Ishikawa (cell line): ENCODE results near the gene ZC3H14.

Experiments used
- CEBPB ChIP-seq: IDR thresholded peaks from 2 replicates; pipeline ENCODE4 v1.6.1; 2012
- CREB1 ChIP-seq: IDR thresholded peaks from 2 replicates; pipeline ENCODE4 v1.6.1; 2012; ENCODE audit warnings: low read depth
- EGR1 ChIP-seq: IDR thresholded peaks from 2 replicates; pipeline ENCODE4 v1.6.1; 2012
- EP300 ChIP-seq: IDR thresholded peaks from 2 replicates; pipeline ENCODE4 v1.6.1; 2012; ENCODE audit warnings: borderline replicate concordance
- FOXM1 ChIP-seq: IDR thresholded peaks from 2 replicates; pipeline ENCODE4 v1.6.1; 2012; ENCODE audit warnings: low read depth, borderline replicate concordance
- MAX ChIP-seq: IDR thresholded peaks from 2 replicates; pipeline ENCODE4 v1.6.1; 2012
- NFIC ChIP-seq: IDR thresholded peaks from 2 replicates; pipeline ENCODE4 v1.6.1; 2012
- RAD21 ChIP-seq: IDR thresholded peaks from 2 replicates; pipeline ENCODE4 v1.6.1; 2012; ENCODE audit warnings: low read depth
- REST ChIP-seq: IDR thresholded peaks from 2 replicates; pipeline ENCODE4 v1.6.1; 2012; ENCODE audit warnings: low read depth, mild to moderate bottlenecking
- TAF1 ChIP-seq: IDR thresholded peaks from 2 replicates; pipeline ENCODE4 v1.6.1; 2012; ENCODE audit warnings: low read depth, mild to moderate bottlenecking
- TCF12 ChIP-seq: IDR thresholded peaks from 2 replicates; pipeline ENCODE4 v1.6.1; 2012; ENCODE audit warnings: low read depth
- TEAD4 ChIP-seq: IDR thresholded peaks from 2 replicates; pipeline ENCODE4 v1.6.1; 2012
- USF1 ChIP-seq: IDR thresholded peaks from 2 replicates; pipeline ENCODE4 v1.6.1; 2012
- YY1 ChIP-seq: IDR thresholded peaks from 2 replicates; pipeline ENCODE4 v1.6.1; 2012; ENCODE audit warnings: low read depth
- ZBTB7A ChIP-seq: IDR thresholded peaks from 2 replicates; pipeline ENCODE4 v1.6.1; 2012; ENCODE audit warnings: low read depth

ZC3H14 gene

DNA sequence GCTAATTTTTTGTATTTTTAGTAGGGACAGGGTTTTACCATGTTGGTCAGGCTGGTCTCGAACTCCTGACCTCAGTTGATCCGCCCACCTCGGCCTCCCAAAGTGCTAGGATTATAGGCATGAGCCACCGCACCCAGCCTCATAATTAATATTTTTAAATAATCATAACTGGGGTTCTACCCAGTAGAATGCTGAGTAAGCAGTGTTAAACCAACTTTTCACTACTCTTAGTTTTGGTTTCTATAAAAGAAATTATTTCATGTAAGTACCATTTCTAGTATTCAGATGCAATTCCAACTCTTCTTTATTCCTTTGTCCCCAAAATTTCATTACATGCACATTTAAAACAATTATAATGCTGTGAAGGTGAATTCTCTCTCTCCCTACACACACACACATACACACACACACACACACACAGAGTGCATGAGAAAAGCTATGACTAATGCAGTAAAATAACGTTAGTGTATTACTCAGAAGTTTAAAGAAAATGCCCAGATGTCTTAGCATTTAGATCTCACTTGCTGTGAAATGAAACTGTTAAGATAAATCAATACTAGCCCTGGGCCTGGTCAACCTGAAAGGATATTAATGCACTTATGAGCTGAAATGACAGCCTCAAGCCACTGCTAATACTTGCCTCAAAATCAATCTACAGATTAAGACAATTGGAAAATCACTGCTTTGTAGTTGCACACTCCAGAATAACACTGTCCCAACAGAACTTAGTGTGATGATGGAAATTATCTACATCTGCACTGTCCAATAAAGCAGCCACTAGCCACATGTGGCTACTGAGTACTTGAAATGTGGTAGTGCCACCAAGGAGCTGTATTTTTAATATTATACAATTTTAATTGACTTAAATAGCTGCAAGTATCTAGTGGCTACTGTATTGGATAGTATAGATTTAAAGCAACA is 44.0 kb upstream of the ZC3H14 start:
- no peak for TF ChIP-seq TEAD4
- no peak for TF ChIP-seq REST
- no peak for TF ChIP-seq NFIC
- no peak for TF ChIP-seq TAF1
- TF ChIP-seq CREB1 = no peak
- TF ChIP-seq EP300 = no peak
- no peak for TF ChIP-seq YY1
- TF ChIP-seq RAD21 = no peak
- no peak for TF ChIP-seq USF1
- no peak for TF ChIP-seq FOXM1
- no peak for TF ChIP-seq MAX
- TF ChIP-seq ZBTB7A = no peak
- TF ChIP-seq TCF12 = no peak
- no peak for TF ChIP-seq EGR1
- TF ChIP-seq CEBPB = no peak

DNA sequence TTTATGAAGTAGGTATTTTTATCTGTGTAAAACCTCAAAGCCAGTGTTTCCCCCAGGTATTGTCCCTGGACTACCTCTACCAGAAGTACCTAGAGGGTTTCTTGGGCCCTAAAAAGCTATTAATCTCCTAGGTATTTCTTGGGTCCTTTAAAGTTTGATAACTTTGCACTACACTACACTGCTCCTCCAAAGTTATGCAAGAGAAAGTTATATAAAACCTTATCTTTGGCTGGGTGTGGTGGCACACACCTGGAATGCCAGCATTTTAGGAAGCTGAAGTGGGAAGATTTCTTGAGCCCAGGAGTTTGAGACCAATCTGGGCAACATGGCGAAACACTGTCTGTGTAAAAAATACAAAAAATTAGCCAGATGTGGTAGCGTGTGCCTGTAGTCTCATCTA is 42.9 kb upstream of the ZC3H14 start:
- no peak for TF ChIP-seq YY1
- TF ChIP-seq FOXM1 = no peak
- no peak for TF ChIP-seq TEAD4
- TF ChIP-seq EP300 = no peak
- TF ChIP-seq USF1 = no peak
- TF ChIP-seq EGR1 = no peak
- TF ChIP-seq ZBTB7A = no peak
- TF ChIP-seq TAF1 = no peak
- TF ChIP-seq NFIC = no peak
- TF ChIP-seq MAX = no peak
- TF ChIP-seq RAD21 = no peak
- TF ChIP-seq REST = no peak
- no peak for TF ChIP-seq CEBPB
- TF ChIP-seq CREB1 = no peak

DNA sequence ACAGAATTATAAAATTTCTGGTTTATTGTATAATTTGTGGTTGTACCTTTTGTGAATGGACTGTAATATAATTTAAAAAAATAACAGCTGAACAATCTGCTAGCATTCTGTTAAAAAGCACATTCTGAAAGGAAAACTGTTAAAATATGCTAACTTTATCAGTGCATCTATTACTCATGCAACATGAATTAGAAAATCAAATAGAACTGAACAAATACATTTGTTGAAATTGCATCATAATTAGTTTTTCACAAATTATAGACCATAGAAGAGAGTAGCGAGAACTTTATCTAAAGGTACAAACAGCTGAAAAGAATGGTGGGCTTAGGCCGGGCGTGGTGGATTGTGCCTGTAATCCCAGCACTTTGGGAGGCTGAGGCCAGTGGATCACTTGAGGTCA is 41.0 kb upstream of the ZC3H14 start:
- TF ChIP-seq CREB1 = no peak
- TF ChIP-seq REST = no peak
- TF ChIP-seq EGR1 = no peak
- no peak for TF ChIP-seq TAF1
- no peak for TF ChIP-seq TCF12
- TF ChIP-seq RAD21 = no peak
- no peak for TF ChIP-seq USF1
- TF ChIP-seq EP300 = no peak
- TF ChIP-seq FOXM1 = no peak
- no peak for TF ChIP-seq TEAD4
- TF ChIP-seq NFIC = no peak
- TF ChIP-seq YY1 = no peak
- TF ChIP-seq ZBTB7A = no peak
- no peak for TF ChIP-seq CEBPB
- TF ChIP-seq MAX = no peak
